Activated CD4-positive, alpha-beta T cell treated with anti-CD3 and anti-CD28 coated beads, Interleukin-2, amount 50 U/mL, for 1 hour (primary cell): ENCODE data around the gene FAM174C.
"Not testable (repeated sequence)": the region's sequence is repeated elsewhere in the genome, so short reads cannot be mapped to it uniquely, and the experiment has no call there.

Experiments used
- DNase-seq: peaks from one replicate; pipeline ENCODE4 v3.0.0-alpha.2; 2020

FAM174C gene

GRCh38 chr19:1237754-1238368, 37.5 kb upstream of the FAM174C start, which contains the start of gene CBARP:
Gene CBARP (minus strand): TSS chr19:1238005. CDS start chr19:1236100, 1,905 bp downstream.
- no peak for DNase-seq

GRCh38 chr19:1238369-1239303, 36.7 kb upstream of the FAM174C start:
- DNase-seq, result no peak

GRCh38 chr19:1239420-1239795, 35.9 kb upstream of the FAM174C start:
- DNase-seq, result no peak

GRCh38 chr19:1239796-1240737, 35.3 kb upstream of the FAM174C start:
- peak; percentile 92 for DNase-seq

- no peak for DNase-seq
These were observed 34.4 kb upstream of the FAM174C start for GRCh38 chr19:1240925-1241324.

- DNase-seq, result peak; percentile 89
These were observed 33.8 kb upstream of the FAM174C start, which contains the start of gene ATP5F1D for GRCh38 chr19:1241417-1242095. Gene ATP5F1D (plus strand): TSS chr19:1241751. CDS start chr19:1241851, 100 bp downstream.

- DNase-seq, result peak; percentile 85
These were observed 31.3 kb upstream of the FAM174C start for GRCh38 chr19:1243768-1244692.

- DNase-seq, result no peak
These were observed 30.5 kb upstream of the FAM174C start for GRCh38 chr19:1244693-1245451.

GRCh38 chr19:1245494-1246264, 29.7 kb upstream of the FAM174C start:
- no peak for DNase-seq

- DNase-seq, result not testable (repeated sequence)
These were observed 28.9 kb upstream of the FAM174C start for GRCh38 chr19:1246265-1247087.

- no peak for DNase-seq
These were observed 27.6 kb upstream of the FAM174C start for GRCh38 chr19:1247748-1248138.

- peak; percentile 64 for DNase-seq
These were observed 27.1 kb upstream of the FAM174C start, which contains the start of gene MIDN for GRCh38 chr19:1248139-1248785. Gene MIDN (plus strand): TSS chr19:1248583. CDS start chr19:1250297, 1,714 bp downstream.

GRCh38 chr19:1248786-1249297, 26.5 kb upstream of the FAM174C start:
- DNase-seq, result peak; percentile 80

- DNase-seq, result peak; percentile 95
These were observed 25.9 kb upstream of the FAM174C start for GRCh38 chr19:1249298-1249989.

- no peak for DNase-seq
These were observed 25.3 kb upstream of the FAM174C start for GRCh38 chr19:1249990-1250436.

- peak; percentile 59 for DNase-seq
These were observed 24.7 kb upstream of the FAM174C start for GRCh38 chr19:1250437-1251260.
